Measurements from ENCODE around the gene GPR37.
A peak's percentile ranks its signal among the peaks of the same experiment; 100 is the strongest.

The GPR37 gene, protein sequence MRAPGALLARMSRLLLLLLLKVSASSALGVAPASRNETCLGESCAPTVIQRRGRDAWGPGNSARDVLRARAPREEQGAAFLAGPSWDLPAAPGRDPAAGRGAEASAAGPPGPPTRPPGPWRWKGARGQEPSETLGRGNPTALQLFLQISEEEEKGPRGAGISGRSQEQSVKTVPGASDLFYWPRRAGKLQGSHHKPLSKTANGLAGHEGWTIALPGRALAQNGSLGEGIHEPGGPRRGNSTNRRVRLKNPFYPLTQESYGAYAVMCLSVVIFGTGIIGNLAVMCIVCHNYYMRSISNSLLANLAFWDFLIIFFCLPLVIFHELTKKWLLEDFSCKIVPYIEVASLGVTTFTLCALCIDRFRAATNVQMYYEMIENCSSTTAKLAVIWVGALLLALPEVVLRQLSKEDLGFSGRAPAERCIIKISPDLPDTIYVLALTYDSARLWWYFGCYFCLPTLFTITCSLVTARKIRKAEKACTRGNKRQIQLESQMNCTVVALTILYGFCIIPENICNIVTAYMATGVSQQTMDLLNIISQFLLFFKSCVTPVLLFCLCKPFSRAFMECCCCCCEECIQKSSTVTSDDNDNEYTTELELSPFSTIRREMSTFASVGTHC

DNA sequence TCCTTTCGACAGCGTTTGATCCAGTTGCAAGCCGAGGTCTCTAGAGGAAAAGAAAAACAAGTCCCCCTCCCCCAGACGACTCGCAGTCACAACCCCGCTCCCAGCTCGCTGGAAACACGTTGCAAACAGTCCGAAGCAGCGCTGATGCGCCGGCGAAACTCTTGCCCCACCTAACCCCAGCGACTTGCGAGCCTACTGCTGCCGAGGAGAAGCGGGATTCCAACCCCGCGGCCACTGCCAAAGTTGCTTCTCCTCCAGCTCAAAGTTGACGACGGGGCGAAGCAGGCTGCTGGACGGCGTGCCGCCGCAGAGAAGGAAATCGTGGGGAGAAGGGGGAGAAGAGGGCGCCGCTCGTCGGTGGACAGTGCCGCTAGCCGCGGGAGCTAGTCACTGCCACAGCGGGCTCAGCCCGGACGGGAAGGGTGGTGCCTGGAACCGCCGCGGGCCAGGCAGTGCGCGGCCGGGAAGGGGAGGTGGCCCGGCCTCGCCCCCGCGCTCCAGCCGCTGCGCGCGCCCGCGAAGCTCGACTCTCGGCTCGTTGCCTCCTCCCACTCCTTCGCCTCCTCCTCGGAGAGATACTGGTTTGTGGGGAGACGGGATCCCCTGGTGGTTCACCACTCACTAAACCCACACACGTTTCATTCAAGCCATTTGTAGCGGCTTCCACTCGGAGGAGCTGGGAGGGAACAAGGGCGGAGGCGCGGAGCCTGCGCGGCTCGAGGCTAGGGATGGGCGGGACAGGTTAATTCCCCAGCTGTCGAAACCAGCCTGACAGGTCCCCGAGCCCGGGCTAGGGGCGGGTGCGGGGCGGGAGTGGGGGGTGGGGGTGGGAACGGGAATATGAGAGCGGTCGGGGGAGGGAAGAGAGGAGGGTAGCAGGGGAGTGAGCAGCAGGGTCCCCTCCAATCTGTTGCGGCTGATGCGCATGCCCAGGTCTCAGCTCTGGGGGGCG lies at the start of gene GPR37:
GPR37 (minus strand) TSS at position 392 of the 952 bp plus-strand sequence. CDS start 816 bp downstream, outside the sequence.
- DNase-seq: peak; percentile 86

DNA sequence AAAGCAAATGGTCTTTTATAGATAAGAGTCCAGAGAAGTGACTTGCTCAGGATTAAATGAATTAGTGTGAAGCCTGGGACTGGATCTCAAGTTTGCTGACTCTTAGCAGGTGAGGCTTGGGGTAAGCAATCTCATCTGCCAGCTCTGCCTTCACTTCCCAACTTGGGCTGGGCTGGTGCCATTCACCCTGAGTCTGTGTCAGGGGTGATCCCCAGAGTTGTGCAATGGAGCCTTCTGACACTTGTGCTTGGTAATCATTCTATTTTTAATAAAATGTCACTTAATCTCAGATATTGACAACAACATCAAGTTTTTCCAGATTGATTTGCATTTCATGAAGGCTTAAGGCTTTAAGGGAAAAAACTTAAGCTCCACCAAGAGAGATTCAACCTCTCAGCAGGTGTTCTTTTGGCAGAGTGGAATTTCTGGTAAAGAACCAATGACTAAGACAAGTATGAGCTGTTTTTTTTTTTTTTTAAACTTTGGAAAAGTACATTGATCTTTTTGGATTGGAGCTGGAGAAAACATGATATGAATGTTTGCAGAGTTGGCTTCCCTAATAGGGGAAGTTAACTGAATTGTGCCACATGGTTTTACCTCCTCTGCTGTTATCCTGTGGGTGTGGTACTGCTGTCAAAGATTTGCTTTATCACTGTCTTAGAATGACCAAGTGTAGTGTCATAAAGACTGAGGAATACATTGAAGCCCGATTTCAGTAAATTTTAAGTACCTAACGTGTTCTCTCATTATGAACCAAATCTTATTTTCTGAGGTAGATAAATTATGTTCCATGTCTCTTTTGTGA lies 48.6 kb upstream of the GPR37 start:
- DNase-seq: no peak

DNA sequence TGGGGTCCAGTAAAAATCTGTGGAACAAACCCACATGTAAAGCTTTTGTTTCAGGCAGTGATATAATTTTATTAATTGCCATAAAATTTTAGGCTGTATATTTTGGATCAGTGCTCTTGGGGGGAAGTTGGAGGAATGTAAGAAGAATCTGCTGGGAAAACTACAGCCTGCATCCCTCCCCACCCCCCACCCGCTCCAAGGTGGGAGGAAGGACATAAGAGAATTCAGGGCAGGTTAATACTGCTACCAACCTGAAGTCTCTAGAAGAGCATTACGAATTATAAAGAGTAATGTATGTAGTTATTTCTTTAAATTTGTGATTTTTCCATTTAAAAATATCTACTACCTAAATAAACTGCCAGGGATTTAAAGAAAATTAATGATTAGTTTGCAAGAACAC lies 47.2 kb upstream of the GPR37 start:
- no peak for DNase-seq

DNA sequence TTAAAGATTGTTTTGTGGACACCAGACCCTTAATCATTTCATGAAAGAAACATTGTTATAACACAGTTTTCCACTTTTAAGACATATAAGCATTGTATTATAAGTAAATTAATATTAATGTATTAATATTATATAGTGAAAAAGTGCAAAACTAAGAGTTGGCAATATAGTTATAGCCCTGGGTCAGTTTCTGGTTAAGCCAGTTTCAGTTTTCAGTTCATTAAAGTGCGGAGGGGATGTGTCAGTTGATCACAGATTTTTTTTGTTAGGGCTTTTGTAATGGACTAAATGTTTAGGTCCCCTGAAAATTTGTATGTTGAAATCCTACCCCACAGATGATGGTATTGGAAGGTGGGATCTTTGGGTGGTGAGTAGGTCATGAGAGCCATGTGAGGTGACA lies 45.7 kb upstream of the GPR37 start:
- DNase-seq: no peak

DNA sequence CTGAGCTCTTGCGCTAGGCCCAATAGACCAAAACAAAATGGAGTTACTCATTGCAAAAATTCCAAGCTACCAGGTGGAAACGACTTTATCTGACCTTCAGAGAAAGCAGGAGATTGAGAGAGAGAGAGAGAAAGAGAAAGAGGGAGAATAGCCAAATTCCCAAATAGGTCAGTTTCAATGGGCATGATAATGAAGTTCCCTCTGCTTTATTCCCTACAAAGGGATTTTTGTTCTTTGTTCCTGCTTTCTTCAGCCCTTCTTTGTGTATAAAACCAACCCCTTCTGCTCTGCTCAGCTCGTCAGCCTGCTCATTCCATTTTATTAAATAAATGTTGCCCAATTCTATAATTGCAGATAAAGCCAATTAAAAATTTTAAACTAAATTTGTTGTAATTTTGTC lies 45.0 kb upstream of the GPR37 start:
- DNase-seq: no peak

DNA sequence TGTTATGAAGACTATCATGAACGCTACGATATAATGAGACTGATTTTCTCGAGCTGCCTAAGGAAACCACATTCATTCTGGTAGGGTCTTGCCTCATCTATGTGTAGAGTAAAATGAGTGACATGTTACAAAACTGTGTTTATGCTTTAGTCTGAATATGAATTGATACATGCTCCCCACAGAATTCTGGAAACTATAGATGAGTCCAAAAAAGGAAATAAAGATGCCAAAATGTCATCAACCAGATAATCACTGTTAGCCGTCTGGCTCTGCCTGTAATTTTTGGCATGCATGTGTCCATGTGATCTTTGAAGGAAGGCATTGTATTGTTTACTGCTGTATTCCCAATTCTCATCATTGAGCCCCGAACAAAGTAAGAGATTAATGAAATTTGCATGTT lies 42.6 kb upstream of the GPR37 start:
- DNase-seq: no peak

DNA sequence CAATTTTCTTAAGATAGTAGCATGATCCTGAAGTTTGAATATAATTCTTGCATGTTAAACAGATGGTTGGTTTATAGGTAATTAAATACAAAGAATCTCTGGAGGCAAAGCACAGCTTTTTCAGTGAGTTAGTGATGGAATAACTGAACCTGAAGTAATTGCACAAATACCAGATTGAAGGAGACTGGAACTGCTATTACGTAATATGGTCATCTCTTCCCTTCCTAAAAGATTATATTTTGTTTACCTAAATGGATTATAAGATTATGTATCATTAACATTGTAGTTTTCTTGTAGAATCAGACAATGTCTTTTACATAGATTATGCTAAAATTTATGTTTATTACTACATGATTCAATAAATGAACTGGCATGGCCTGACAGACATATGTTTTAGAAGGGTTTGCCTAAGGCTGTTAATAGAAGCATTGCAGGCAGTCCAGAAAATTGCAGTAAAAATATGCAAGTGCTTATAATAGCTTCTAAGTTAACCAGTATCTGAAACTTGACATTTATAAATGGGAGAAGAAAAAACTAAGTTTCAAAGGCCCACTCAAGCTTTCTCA lies 35.8 kb upstream of the GPR37 start:
- peak; percentile 76 for DNase-seq

DNA sequence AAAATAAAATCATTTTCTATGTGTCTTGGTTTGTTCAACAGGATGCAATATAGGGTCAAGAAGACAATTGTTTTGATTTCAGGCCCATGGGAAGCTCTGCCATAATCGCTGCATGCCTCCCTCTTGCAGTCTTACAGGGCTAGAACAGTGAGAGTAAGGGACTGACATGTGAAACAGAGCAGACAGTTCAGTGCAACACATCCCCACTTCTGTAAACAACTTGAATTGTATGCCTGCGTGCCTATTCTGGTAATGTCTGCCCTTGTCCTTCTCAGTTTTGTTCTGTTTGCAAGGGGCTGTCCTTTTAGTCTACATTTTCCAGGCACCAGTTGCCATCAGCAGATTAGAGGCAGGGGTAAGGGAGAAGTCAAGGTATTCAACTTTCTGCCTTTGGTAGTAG lies 34.8 kb upstream of the GPR37 start:
- peak; percentile 39 for DNase-seq

DNA sequence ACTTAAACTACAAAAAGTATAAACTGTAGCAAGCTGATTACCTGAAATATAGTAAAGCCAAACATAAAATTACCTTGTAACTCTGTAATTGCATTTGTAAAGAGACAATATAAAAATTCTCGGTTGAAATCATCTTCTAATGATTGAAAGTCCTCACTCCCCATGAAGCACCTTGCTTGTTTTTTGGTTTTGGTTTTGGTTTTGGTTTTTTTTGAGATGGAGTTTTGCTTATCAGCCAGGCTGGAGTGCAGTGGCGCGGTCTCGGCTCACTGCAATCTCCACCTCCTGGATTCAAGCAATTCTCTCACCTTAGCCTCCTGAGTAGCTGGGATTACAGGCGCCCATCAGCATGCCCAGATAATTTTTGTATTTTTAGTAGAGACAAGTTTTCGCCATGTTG lies 33.9 kb upstream of the GPR37 start:
- DNase-seq: no peak

DNA sequence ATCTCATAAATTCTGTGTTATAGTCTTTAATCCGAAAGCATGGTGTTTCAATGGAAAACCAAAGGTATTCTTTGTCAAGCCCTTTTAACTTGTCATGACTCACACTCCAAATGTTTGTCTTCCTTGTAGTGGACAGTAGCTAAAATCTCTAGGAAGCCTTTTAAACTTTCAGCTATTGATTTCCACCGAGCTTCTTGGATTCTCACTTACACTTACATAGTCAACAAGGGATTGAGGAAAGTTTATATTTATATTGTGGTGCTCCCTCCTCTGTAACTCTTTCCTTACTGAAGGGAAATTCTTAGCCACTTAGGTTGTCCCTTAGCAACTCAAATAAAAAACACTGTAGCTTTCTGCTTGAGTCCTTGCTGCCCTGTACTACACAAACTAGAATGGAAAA lies 31.2 kb upstream of the GPR37 start:
- DNase-seq: no peak

DNA sequence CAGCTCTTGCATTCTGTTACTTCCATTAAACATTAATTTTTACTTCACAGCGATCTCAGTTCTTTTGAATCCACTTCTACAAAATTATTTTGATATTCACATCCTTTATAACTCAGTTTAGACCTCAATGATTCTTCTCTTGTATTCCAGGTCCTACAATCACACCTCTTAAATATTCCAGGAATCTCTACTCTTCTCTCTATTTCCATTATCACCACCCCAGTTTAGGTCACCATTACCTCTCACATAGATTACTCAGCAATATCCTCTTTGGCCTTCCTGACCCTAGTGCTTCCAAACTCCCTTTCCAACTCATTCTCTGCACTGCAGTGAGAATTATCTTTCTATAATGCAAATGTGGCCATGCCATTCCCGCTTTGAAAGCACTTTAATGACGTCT lies 27.1 kb upstream of the GPR37 start:
- no peak for DNase-seq

DNA sequence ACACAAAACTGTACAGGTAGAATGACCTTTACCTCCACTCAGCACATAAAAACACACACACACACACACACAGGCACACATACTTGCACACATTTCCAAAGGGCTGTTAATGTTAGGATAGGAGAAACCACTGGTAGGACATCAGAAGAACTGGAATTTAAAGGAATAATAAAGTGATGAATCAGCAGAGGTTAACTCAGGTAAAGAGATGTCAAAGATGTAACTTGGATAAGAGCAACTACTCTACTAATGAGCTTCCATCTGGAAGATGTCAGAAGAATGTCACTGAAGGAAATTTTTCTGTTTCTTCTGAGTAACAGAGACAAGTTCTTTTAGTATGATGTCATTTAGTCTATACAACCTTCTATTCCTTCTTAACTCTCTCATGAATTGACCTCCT lies 26.4 kb upstream of the GPR37 start:
- DNase-seq: no peak

DNA sequence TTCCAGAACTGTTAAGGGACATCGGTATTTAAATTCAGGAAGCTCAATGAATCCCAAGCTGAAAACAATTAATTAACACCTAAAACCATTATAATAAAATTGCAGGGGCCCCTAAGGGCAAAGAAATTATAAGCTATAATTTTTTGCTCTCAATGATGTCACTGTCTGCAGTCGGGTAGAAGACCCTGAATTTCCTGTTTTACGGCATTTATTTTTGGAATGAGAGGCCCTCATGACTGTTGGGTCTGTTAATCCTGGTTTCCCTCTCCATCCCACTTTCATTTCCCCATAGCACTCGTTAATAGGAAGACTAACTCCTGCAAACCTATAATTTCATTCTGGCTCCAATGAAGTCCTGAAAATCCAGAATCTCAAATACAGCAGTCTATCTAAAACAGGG lies 25.8 kb upstream of the GPR37 start:
- DNase-seq: no peak

DNA sequence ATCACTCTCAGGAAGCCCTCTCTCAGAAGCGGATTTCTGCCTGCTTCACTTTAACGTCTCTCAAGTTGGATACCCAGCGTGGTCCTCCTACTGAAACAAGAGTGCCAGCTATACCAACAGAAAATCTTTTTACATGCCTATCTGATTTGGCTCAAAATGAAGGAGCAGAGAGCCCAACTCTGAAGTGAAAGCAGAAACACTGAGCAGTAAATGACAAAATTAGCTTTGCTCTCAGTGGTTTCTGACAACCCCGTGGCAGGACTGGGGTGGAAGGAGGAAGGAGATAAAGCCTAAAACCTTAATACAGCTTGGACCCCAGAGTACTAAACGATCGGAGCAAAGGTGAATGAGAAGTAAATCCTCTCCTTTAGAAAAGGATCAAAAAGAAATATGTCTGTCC lies 25.1 kb upstream of the GPR37 start:
- no peak for DNase-seq

DNA sequence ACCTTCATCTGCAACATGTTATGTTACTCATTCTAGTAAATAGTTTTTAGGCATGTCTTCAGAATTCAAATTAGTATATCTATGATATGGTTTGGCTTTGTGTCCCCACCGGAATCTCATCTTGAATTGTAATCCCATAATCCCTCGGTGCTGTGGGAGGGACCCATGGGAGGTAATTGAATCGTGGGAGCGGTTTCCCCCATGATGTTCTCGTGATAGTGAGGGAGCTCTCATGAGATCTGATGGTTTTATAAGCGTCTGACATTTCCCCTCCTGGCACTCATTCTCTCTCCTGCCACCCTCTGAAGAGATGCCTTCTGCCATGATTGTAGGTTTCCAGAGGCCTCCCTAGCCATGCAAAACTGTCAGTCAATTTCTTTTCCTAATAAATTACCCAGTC lies 20.4 kb upstream of the GPR37 start:
- peak; percentile 4 for DNase-seq

DNA sequence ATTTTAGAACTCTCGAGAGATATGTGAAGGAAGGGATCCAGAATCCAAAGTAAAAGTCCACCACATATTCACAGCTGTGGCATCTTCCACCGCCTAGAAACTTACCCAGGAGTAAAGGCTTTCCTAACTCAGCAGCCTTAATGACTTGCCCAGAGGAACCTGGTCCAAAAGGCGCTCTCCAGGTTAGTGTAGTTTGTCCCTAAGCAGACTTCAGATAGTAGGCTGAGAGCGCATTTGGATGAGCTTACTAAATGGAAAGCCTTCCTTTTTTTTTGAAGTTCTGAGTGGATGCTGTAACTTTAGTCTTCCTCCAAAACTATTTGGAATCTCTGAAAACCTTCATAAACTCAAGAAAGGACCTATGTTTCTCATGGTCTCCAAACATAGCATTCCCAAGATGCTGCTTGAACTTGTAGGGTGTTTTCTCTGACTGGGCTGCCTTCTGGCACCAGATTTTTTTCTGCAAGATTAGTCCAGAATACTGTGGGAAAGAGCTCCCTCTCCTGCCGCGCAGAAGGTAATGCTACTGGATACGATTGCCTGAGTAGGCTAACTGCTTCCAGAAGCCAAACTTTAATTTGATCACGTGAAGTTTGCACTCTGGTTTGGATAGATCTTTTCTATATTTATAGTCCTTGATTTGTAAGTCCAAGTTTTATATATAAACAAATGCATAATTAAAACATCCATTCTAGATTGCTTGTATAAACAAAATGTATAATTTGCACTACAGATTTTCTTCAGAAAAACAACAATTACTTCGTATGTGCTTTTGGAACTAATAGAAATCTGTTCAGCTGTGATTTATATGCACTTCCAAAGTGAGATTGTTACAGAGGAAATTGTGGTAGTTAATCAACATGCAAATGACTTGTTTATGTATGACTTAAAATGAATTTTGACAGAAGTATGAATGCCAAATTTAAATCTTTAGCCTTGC lies 19.6 kb upstream of the GPR37 start:
- DNase-seq: peak; percentile 82

DNA sequence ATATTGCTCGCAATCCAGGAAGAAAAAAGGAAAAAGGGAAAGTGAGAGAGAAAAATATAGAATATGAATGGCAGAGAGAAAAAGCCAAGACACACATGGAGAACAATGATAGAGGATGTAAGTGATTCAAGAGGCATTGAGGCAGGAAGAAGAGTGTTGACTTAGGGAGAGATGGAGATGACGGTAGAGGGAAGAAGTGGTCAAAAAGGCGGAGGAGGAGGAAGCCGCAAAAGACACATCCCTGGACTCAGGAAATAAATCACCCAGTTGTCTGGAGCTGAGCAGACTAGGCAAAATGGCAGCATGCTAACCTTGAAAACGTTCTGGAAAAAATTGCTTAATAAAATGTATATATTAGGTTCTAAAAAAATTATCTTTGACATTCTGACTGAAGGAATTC lies 17.7 kb upstream of the GPR37 start:
- no peak for DNase-seq

DNA sequence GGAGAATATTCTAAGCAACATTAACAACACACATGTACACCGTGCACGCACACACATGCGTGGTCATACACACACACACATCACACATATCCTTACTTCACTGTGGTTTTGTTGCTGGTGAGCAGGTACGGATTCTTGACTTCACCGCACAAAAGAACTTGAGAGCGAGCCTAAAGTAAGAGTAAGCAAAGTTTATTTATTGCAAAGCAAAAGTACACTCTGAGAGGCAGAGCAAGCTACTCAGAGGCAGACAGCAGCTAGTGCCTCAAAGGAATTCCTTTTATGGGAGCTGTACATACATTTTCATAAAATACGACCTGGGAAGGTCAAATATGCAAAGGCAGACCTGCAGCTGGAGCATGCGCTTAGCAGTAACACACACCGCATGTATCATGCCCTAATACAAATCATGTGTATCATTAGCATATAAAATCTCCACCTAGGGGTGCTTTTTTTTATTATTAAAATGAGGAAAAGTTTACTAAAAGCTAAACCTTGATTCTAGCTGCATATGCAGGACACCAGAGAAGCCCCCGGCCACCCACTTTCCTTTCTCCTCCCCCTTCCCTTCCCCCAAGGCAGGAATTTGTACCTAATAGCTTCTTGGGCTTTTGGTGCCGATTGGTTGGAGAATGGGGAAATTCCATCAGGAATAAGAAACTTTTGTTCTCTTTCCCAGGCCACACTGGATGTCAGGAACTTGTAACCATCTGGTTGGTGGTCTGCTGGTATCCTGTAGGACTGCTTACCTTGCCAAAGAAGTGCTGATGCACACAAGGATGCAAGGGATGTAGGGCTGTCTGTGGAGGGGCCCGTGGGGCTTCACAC lies 16.5 kb upstream of the GPR37 start:
- DNase-seq: no peak

DNA sequence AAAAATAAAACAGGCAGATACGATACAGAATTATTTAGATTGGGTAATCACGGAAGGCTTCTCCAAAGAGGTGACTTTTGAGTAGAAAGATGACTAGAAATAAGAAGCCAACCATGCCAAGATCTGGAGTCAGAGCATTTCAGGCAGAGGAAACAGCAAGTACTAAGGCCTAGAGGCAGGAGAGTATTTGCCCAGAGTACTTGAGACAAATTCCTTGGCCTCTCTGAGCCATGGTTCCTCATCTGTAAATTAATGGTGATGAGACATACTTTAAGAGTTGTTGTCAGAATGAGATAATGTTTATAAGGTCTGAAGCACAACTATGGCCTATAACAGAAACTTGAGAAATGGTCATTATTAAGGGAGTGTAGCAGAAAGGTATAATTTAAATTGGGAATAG lies 15.8 kb upstream of the GPR37 start:
- no peak for DNase-seq

DNA sequence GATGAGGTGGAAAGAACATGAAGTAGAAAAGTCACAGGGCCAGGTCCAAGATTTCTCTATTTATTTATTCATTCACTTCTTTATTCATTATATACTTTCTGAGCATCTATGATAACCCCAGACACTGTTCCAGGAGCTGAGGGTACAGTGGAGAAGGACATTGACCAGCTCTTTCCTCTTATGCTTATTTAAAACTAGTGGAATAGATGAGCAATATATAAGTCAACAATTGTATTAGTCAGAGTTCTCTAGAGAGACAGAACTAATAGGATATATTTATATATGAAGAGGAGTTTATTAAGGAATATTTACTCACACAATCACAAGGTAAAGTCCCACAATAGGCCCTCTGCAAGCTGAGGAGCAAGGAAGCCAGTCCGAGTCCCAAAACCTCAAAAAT lies 15.0 kb upstream of the GPR37 start:
- DNase-seq: no peak
